WERI-Rb-1 (cell line): Measurements from ENCODE around the gene EVI2A.

ENCODE experiments used
- DNase-seq: peaks from one replicate; pipeline ENCODE4 v3.0.0-alpha.2; 2020
- H3K27ac ChIP-seq: fragments of 250-450 bp; sonication (Bioruptor Pico); 2 replicates; pipeline ENCODE4 v1.5.1; 2020; ENCODE audit warnings: mild to moderate bottlenecking, moderate library complexity
- H3K27me3 ChIP-seq: fragments of 250-450 bp; sonication (Bioruptor Pico); 2 replicates; pipeline ENCODE4 v1.5.1; 2021; ENCODE audit warnings: mild to moderate bottlenecking, low read depth, moderate library complexity; ENCODE audit not compliant: insufficient read depth, severe bottlenecking
- H3K36me3 ChIP-seq: fragments of 250-450 bp; sonication (Bioruptor Pico); 2 replicates; pipeline ENCODE4 v1.5.1; 2020; ENCODE audit warnings: mild to moderate bottlenecking, moderate library complexity
- H3K4me3 ChIP-seq: 2 replicates; pipeline ENCODE4 v1.5.1; 2011; ENCODE audit warnings: low read depth, mild to moderate bottlenecking, control low read depth, low read length
- H3K9me3 ChIP-seq: fragments of 250-450 bp; sonication (Bioruptor Pico); 2 replicates; pipeline ENCODE4 v1.5.1; 2021; ENCODE audit warnings: mild to moderate bottlenecking, moderate library complexity; ENCODE audit not compliant: severe bottlenecking
- CTCF ChIP-seq: IDR thresholded peaks from 2 replicates; pipeline ENCODE4 v1.5.1; 2011; ENCODE audit warnings: low read depth, mild to moderate bottlenecking, control low read depth, inconsistent platforms, low read length

The EVI2A gene

GRCh38 chr17:31269578-31269983 lies 51.8 kb downstream of the EVI2A start:
- Histone ChIP-seq H3K4me3 (no peak overlapping the region), H3K27ac (no peak overlapping the region), H3K27me3 (no peaks in the 10 kb centered on the region), H3K36me3 (peaks cover 37% of the 10 kb centered on the region), H3K9me3 (no peaks in the 10 kb centered on the region)
- no peak for TF ChIP-seq CTCF
- no peak for DNase-seq

- peaks cover 37% of the 10 kb centered on the region for H3K36me3 ChIP-seq
- DNase-seq = no peak
- no peaks in the 10 kb centered on the region for H3K27me3 ChIP-seq
- no peak for TF ChIP-seq CTCF
- no peak overlapping the region for H3K4me3 ChIP-seq
- H3K9me3 ChIP-seq = no peaks in the 10 kb centered on the region
- H3K27ac ChIP-seq = no peak overlapping the region
Measured at GRCh38 chr17:31269036-31269577, 52.3 kb downstream of the EVI2A start.
